GM18951 (cell line): Measurements from ENCODE around the gene PTBP2.

Experiments used
- POLR2A ChIP-seq: IDR thresholded peaks from 4 replicates; pipeline ENCODE4 v1.6.1; 2011; ENCODE audit warnings: mild to moderate bottlenecking; ENCODE audit not compliant: insufficient read length, insufficient read depth; ENCODE audit errors: extremely low read depth
- in situ Hi-C: fragments of 300-500 bp; cut with MboI; formaldehyde crosslinking; loops from one replicate; pipeline ENCODE4 v1.12.0; 2022; ENCODE audit warnings: low sequenced_read_pairs, mixed read lengths, inconsistent platforms; ENCODE audit not compliant: unreplicated experiment

PTBP2 gene

GRCh38 chr1:96721053-96721415 lies 550 bp upstream of the PTBP2 start:
- TF ChIP-seq POLR2A: no peak
- in situ Hi-C loops: no loop called here

- TF ChIP-seq POLR2A: no peak
Observed at GRCh38 chr1:96722161-96722922, 758 bp downstream of the PTBP2 start.

GRCh38 chr1:96722958-96723357 lies 1.4 kb downstream of the PTBP2 start:
- in situ Hi-C loops: no loop called here
- TF ChIP-seq POLR2A: no peak

More at GRCh38 chr1:96722161-96722922, 758 bp downstream of the PTBP2 start:
- in situ Hi-C loops: no loop called here

GRCh38 chr1:96723377-96723776 lies 1.8 kb downstream of the PTBP2 start:
- TF ChIP-seq POLR2A: no peak
- in situ Hi-C loops: no loop called here

- in situ Hi-C loops: no loop called here
- TF ChIP-seq POLR2A: no peak
Observed at GRCh38 chr1:96723936-96724335, 2.4 kb downstream of the PTBP2 start.

- TF ChIP-seq POLR2A: no peak
- in situ Hi-C loops: no loop called here
Observed at GRCh38 chr1:96727860-96728259, 6.3 kb downstream of the PTBP2 start.

GRCh38 chr1:96730574-96731298 lies 9.2 kb downstream of the PTBP2 start:
- TF ChIP-seq POLR2A: no peak
- in situ Hi-C loops: no loop called here

GRCh38 chr1:96741335-96741734 lies 19.8 kb downstream of the PTBP2 start:
- in situ Hi-C loops: no loop called here
- no peak for TF ChIP-seq POLR2A

GRCh38 chr1:96746440-96747420 lies 25.1 kb downstream of the PTBP2 start:
- in situ Hi-C loops: no loop called here
- TF ChIP-seq POLR2A: no peak

GRCh38 chr1:96747565-96747964 lies 26.0 kb downstream of the PTBP2 start:
- no peak for TF ChIP-seq POLR2A
- in situ Hi-C loops: no loop called here

- in situ Hi-C loops: no loop called here
- no peak for TF ChIP-seq POLR2A
Observed at GRCh38 chr1:96748078-96748477, 26.5 kb downstream of the PTBP2 start.

- TF ChIP-seq POLR2A: no peak
- in situ Hi-C loops: no loop called here
Observed at GRCh38 chr1:96749618-96750017, 28.0 kb downstream of the PTBP2 start.

- in situ Hi-C loops: no loop called here
- TF ChIP-seq POLR2A: no peak
Observed at GRCh38 chr1:96752394-96752793, 30.8 kb downstream of the PTBP2 start.
